HepG2 (cell line): ENCODE results near the gene GJD3. TPM values are rescaled to one million over a fixed set of nuclear protein-coding genes. Genes with fewer than 3 reads are reported as not detected.

Source experiments
- ARNT ChIP-seq: fragments of 450-650 bp; IDR thresholded peaks from 2 replicates; pipeline ENCODE4 v1.6.1; 2017
- BCL6 ChIP-seq: IDR thresholded peaks from 2 replicates; pipeline ENCODE4 v1.6.1; 2016; ENCODE audit warnings: missing genetic modification reagents, missing compliant biosample characterization
- BRCA1 ChIP-seq: sonication (generic); formaldehyde crosslinking; IDR thresholded peaks from 2 replicates; pipeline ENCODE4 v1.4.0; 2020; ENCODE audit warnings: missing genetic modification reagents
- CENPX ChIP-seq: sonication (generic); formaldehyde crosslinking; IDR thresholded peaks from 2 replicates; pipeline ENCODE4 v1.9.0; 2021; ENCODE audit warnings: mild to moderate bottlenecking, missing genetic modification reagents, moderate library complexity
- FOXO4 ChIP-seq: sonication (generic); formaldehyde crosslinking; conservative IDR thresholded peaks from 2 replicates; pipeline ENCODE4 v1.8.1; 2023; ENCODE audit warnings: missing genetic modification reagents
- HES4 ChIP-seq: sonication (generic); formaldehyde crosslinking; IDR thresholded peaks from 2 replicates; pipeline ENCODE4 v1.9.0; 2021; ENCODE audit warnings: mild to moderate bottlenecking, missing genetic modification reagents, borderline replicate concordance
- HOMEZ ChIP-seq: IDR thresholded peaks from 2 replicates; pipeline ENCODE4 v1.6.1; 2016; ENCODE audit warnings: low read depth
- IRX3 ChIP-seq: sonication (generic); formaldehyde crosslinking; IDR thresholded peaks from 2 replicates; pipeline ENCODE4 v1.8.1; 2023; ENCODE audit warnings: mild to moderate bottlenecking, low read depth, missing genetic modification reagents, borderline replicate concordance
- NCOR1 ChIP-seq: fragments of 200-600 bp; sonication (generic); IDR thresholded peaks from 2 replicates; pipeline ENCODE4 v1.7.0; 2017; ENCODE audit warnings: antibody characterized with exemption, low read length, borderline replicate concordance
- NFE2L1 ChIP-seq: sonication (generic); formaldehyde crosslinking; IDR thresholded peaks from 2 replicates; pipeline ENCODE4 v1.4.0; 2020; ENCODE audit warnings: missing genetic modification reagents, mild to moderate bottlenecking, borderline replicate concordance
- PAWR ChIP-seq: sonication (generic); formaldehyde crosslinking; IDR thresholded peaks from 2 replicates; pipeline ENCODE4 v1.4.0; 2020; ENCODE audit warnings: missing genetic modification reagents, mild to moderate bottlenecking, borderline replicate concordance
- REL ChIP-seq: sonication (generic); formaldehyde crosslinking; conservative IDR thresholded peaks from 2 replicates; pipeline ENCODE4 v1.8.0; 2022; ENCODE audit warnings: mild to moderate bottlenecking, missing genetic modification reagents, moderate library complexity
- TSC22D2 ChIP-seq: sonication (generic); formaldehyde crosslinking; IDR thresholded peaks from 2 replicates; pipeline ENCODE4 v1.5.1; 2020; ENCODE audit warnings: missing genetic modification reagents, mild to moderate bottlenecking, borderline replicate concordance
- ZBTB1 ChIP-seq: sonication (generic); formaldehyde crosslinking; IDR thresholded peaks from 2 replicates; pipeline ENCODE4 v1.4.0; 2020; ENCODE audit warnings: missing genetic modification reagents, borderline replicate concordance
- ZFYVE20 ChIP-seq: sonication (generic); formaldehyde crosslinking; IDR thresholded peaks from 2 replicates; pipeline ENCODE4 v1.8.0; 2023; ENCODE audit warnings: low read depth, mild to moderate bottlenecking, moderate library complexity, missing genetic modification reagents, borderline replicate concordance
- ZKSCAN8 ChIP-seq: IDR thresholded peaks from 2 replicates; pipeline ENCODE4 v1.6.1; 2016; ENCODE audit warnings: borderline replicate concordance, missing genetic modification reagents, missing compliant biosample characterization
- ZNF484 ChIP-seq: sonication (generic); formaldehyde crosslinking; IDR thresholded peaks from 2 replicates; pipeline ENCODE4 v1.5.1; 2020; ENCODE audit warnings: mild to moderate bottlenecking, low read depth, missing genetic modification reagents, borderline replicate concordance
- ZNF616 ChIP-seq: sonication (generic); formaldehyde crosslinking; IDR thresholded peaks from 2 replicates; pipeline ENCODE4 v1.5.0; 2020; ENCODE audit warnings: low read depth, mild to moderate bottlenecking, missing genetic modification reagents
- ZNF703 ChIP-seq: sonication (generic); formaldehyde crosslinking; IDR thresholded peaks from 2 replicates; pipeline ENCODE4 v1.5.1; 2020; ENCODE audit warnings: missing genetic modification reagents, mild to moderate bottlenecking, moderate library complexity, borderline replicate concordance
- ZNF713 ChIP-seq: sonication (generic); formaldehyde crosslinking; IDR thresholded peaks from 2 replicates; pipeline ENCODE4 v1.4.0; 2020; ENCODE audit warnings: mild to moderate bottlenecking, missing genetic modification reagents
- polyA plus RNA-seq, 8 experiments: library from polyadenylated mRNA; depleted of rRNA in 3 of 8; stranded (reverse) in 7 of 8; unstranded in 1 of 8; fragments of >200 nt; fragmentation: Illumina TruSeq in 4 of 8; extraction: Trizol in 4 of 8; gene quantifications; 2 replicates each; pipeline versions ENCODE4 v1.2.1 to v1.2.3, GENCODE V29; 2011 to 2016; ENCODE audit warnings: low read depth in 4 of 8, missing spikeins in 1 of 8, mixed read lengths in 1 of 8; ENCODE audit not compliant: insufficient read depth in 1 of 8
- total RNA-seq, 5 experiments: library from RNA; depleted of rRNA; stranded (reverse); fragments of >200 nt; fragmentation: Illumina TruSeq; extraction: Trizol; gene quantifications; 2 replicates each; pipeline ENCODE4 v1.2.3, GENCODE V29; 2016; ENCODE audit warnings: low read depth in 1 of 5
- TF ChIP-seq, protein P1 (sequence below): sonication (generic); formaldehyde crosslinking; IDR thresholded peaks from 2 replicates; pipeline ENCODE4 v1.4.0; 2020; ENCODE audit warnings: missing genetic modification reagents, borderline replicate concordance
- TF ChIP-seq, protein P2 (sequence below), 2 experiments: sonication (generic) in 1 of 2; formaldehyde crosslinking in 1 of 2; IDR thresholded peaks; 2 replicates each; pipeline versions ENCODE4 v1.5.1 to v1.6.1; 2011 to 2020; ENCODE audit warnings: borderline replicate concordance in 1 of 2, low read depth in 1 of 2, low read length in 1 of 2, mild to moderate bottlenecking in 1 of 2, missing genetic modification reagents in 1 of 2, moderate library complexity in 1 of 2

The GJD3 gene
- total and polyA plus RNA-seq, 2 of the 13 experiments (the other 11 are each of a cell fraction or from before 2014, with no cell fraction given) = not detected

DNA sequence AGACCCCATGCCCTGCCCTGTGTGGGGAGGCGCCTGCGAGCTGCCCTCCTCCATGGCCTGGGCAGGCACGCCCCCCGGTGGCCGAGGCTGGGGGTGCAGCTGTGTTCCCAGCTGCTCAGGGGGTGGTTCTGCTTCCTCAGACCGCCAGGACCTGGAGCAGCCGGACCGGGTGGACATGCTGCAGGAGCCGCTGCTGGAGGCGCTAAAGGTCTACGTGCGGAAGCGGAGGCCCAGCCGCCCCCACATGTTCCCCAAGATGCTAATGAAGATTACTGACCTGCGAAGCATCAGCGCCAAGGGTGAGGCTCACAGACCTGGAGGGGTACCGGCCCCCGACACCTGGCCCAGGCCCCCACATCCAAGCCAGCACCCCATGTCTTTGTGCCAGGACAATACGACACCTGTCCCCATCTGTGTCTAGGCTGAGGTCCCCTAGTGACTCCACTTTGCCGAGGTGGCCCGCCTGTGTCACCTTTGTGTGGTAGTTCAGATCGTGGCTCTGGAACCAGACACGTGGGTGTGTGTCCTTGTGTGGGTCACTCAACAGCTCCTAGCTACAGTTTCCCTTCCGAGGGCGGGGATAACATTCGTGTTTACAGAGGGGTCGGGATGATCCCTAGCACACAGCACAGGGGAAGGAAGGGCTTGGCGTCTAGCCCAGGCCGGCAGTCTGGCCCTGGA lies 9.3 kb downstream of the GJD3 start (continued):
- 0 out of 2 replicates have a peak, but pooled peaks have one; percentile 82 for TF ChIP-seq ZNF616 (CRISPR knock-in tag)
- TF ChIP-seq, protein P1, sequence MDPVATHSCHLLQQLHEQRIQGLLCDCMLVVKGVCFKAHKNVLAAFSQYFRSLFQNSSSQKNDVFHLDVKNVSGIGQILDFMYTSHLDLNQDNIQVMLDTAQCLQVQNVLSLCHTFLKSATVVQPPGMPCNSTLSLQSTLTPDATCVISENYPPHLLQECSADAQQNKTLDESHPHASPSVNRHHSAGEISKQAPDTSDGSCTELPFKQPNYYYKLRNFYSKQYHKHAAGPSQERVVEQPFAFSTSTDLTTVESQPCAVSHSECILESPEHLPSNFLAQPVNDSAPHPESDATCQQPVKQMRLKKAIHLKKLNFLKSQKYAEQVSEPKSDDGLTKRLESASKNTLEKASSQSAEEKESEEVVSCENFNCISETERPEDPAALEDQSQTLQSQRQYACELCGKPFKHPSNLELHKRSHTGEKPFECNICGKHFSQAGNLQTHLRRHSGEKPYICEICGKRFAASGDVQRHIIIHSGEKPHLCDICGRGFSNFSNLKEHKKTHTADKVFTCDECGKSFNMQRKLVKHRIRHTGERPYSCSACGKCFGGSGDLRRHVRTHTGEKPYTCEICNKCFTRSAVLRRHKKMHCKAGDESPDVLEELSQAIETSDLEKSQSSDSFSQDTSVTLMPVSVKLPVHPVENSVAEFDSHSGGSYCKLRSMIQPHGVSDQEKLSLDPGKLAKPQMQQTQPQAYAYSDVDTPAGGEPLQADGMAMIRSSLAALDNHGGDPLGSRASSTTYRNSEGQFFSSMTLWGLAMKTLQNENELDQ (CRISPR knock-in tag) = no peak
- no peak for TF ChIP-seq HOMEZ
- no peak for TF ChIP-seq ZBTB1 (CRISPR knock-in tag)
- TF ChIP-seq ZNF484 (CRISPR knock-in tag) = no peak
- no peak for TF ChIP-seq IRX3 (CRISPR knock-in tag)
- TF ChIP-seq PAWR = no peak
- TF ChIP-seq ZKSCAN8 = no peak
- TF ChIP-seq BRCA1 = no peak
- TF ChIP-seq NFE2L1 (CRISPR knock-in tag) = no peak
- no peak for TF ChIP-seq NCOR1
- TF ChIP-seq ZNF713 (CRISPR knock-in tag) = no peak
- peak; percentile 62; the same call in 1 of the 2 replicates for TF ChIP-seq BCL6 (CRISPR knock-in tag)
- TF ChIP-seq REL = no peak
- no peak for TF ChIP-seq ARNT
- no peak for TF ChIP-seq ZNF703 (CRISPR knock-in tag)
- TF ChIP-seq, protein P2, sequence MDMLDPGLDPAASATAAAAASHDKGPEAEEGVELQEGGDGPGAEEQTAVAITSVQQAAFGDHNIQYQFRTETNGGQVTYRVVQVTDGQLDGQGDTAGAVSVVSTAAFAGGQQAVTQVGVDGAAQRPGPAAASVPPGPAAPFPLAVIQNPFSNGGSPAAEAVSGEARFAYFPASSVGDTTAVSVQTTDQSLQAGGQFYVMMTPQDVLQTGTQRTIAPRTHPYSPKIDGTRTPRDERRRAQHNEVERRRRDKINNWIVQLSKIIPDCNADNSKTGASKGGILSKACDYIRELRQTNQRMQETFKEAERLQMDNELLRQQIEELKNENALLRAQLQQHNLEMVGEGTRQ (IDR thresholded peaks at IDR 0.05; ENCODE audit: low read depth, low read length) = no peak
- TF ChIP-seq, protein P2 (CRISPR knock-in tag; IDR thresholded peaks at IDR 0.05; ENCODE audit: borderline replicate concordance) = no peak
- no peak for TF ChIP-seq CENPX
- TF ChIP-seq FOXO4 (CRISPR knock-in tag) = no peak
- TF ChIP-seq HES4 (CRISPR knock-in tag) = no peak
- TF ChIP-seq TSC22D2 (CRISPR knock-in tag) = peak; percentile 64; the same call in 1 of the 2 replicates
- TF ChIP-seq ZFYVE20 (CRISPR knock-in tag) = no peak
